HepG2 (cell line): ENCODE measurements around the gene GPR152. TPM values are rescaled to one million over a fixed set of nuclear protein-coding genes. Genes with fewer than 3 reads are reported as not detected.

Experiments
- ATAC-seq: fragments of 200-7000 bp; cut with Tn5 transposase; 3 replicates; pipeline ENCODE4 v1.9.1; 2020; ENCODE audit warnings: mild to moderate bottlenecking, moderate library complexity
- BruUV-seq: library from RNA; stranded (reverse); fragments of 400-500 nt; replicated peaks from 2 replicates; lab custom pipeline; 2021; lab: Mats Ljungman, UMichigan
- CTCF ChIA-PET: fragments of 300-600 bp; formaldehyde crosslinking; extraction: SDS; loops from one replicate; lab custom pipeline; 2021; ENCODE audit warnings: low total read pairs, inconsistent platforms, low intra/inter-chr PET ratio; lab: Yijun Ruan, JAX
- POLR2A ChIA-PET: fragments of 350-600 bp; sonication (Branson Sonifier 250); formaldehyde crosslinking; loops from one replicate; lab custom pipeline; 2020; ENCODE audit warnings: antibody characterized with exemption, inconsistent platforms; lab: Yijun Ruan, JAX
- DNase-seq: peaks from one replicate; pipeline ENCODE4 v3.0.0-alpha.2; 2015; ENCODE audit warnings: low spot score
- FAIRE-seq: peaks from 3 replicates; lab custom pipeline; 2011; peaks lifted over from hg19 to GRCh38; lab: Jason Lieb, UNC
- H2AFZ ChIP-seq: one replicate; pipeline ENCODE4 v1.6.1; 2011; ENCODE audit warnings: low read length, inconsistent platforms
- H3K27ac ChIP-seq: fragments of 300-600 bp; 3 replicates; pipeline ENCODE4 v1.8.0; 2011; ENCODE audit warnings: mixed run types, mild to moderate bottlenecking, mixed read lengths, low read length, inconsistent platforms; ENCODE audit not compliant: insufficient read depth; ENCODE audit errors: extremely low read length
- H3K27me3 ChIP-seq, 2 experiments: fragments of 200-600 bp in 1 of 2; 2 replicates in 1 of 2; 3 replicates in 1 of 2; pipeline versions ENCODE4 v1.6.0 to v1.8.0; 2011; ENCODE audit warnings: low read length in 2 of 2, mild to moderate bottlenecking in 2 of 2, moderate library complexity in 2 of 2, inconsistent platforms in 1 of 2; ENCODE audit not compliant: insufficient read depth in 2 of 2, control insufficient read depth in 1 of 2
- H3K36me3 ChIP-seq, 2 experiments: fragments of 200-600 bp in 1 of 2; replicated peaks in 1 of 2; 2 replicates in 1 of 2; 3 replicates in 1 of 2; pipeline versions ENCODE4 v1.5.1 to v1.8.0; 2011; ENCODE audit warnings: low read length in 2 of 2, inconsistent platforms in 1 of 2; ENCODE audit not compliant: insufficient read depth in 2 of 2, control insufficient read depth in 1 of 2
- H3K4me1 ChIP-seq: 2 replicates; pipeline ENCODE4 v1.5.1; 2012; ENCODE audit warnings: low read length, inconsistent platforms; ENCODE audit not compliant: insufficient read depth
- H3K4me2 ChIP-seq: 2 replicates; pipeline ENCODE4 v1.6.0; 2011; ENCODE audit warnings: low read depth, low read length, inconsistent platforms
- H3K4me3 ChIP-seq, 3 experiments: fragments of 200-600 bp in 1 of 3; sonication (generic), shearing (Covaris generic) in 1 of 3; replicated peaks in 1 of 3; 2 replicates each; pipeline ENCODE4 v1.5.1; 2011 to 2016; ENCODE audit warnings: low read length in 3 of 3, inconsistent platforms in 2 of 3, low read depth in 2 of 3, mild to moderate bottlenecking in 2 of 3, control low read depth in 1 of 3, mixed read lengths in 1 of 3; ENCODE audit not compliant: insufficient read depth in 1 of 3
- H3K79me2 ChIP-seq: one replicate; pipeline ENCODE4 v1.6.1; 2011; ENCODE audit warnings: low read length, inconsistent platforms; ENCODE audit not compliant: insufficient read depth
- H3K9ac ChIP-seq: 2 replicates; pipeline ENCODE4 v1.6.0; 2011; ENCODE audit warnings: mild to moderate bottlenecking, low read depth, low read length, inconsistent platforms; ENCODE audit not compliant: insufficient read depth
- H3K9me3 ChIP-seq: 2 replicates; pipeline ENCODE4 v1.5.1; 2012; ENCODE audit warnings: mild to moderate bottlenecking, low read length
- H4K20me1 ChIP-seq: 2 replicates; pipeline ENCODE4 v1.6.0; 2011; ENCODE audit warnings: inconsistent platforms, mild to moderate bottlenecking, low read length, moderate library complexity; ENCODE audit not compliant: insufficient read depth
- AKAP8 ChIP-seq: sonication (generic); formaldehyde crosslinking; IDR thresholded peaks from 2 replicates; pipeline ENCODE4 v1.5.1; 2020; ENCODE audit warnings: mild to moderate bottlenecking, missing genetic modification reagents
- HOXA3 ChIP-seq: sonication (generic); formaldehyde crosslinking; IDR thresholded peaks from 2 replicates; pipeline ENCODE4 v1.5.0; 2020; ENCODE audit warnings: missing genetic modification reagents
- KDM3A ChIP-seq: IDR thresholded peaks from 2 replicates; pipeline ENCODE4 v1.6.1; 2018; ENCODE audit warnings: low read depth, missing compliant biosample characterization
- NFKBIZ ChIP-seq: IDR thresholded peaks from 2 replicates; pipeline ENCODE4 v1.6.1; 2018; ENCODE audit warnings: missing genetic modification reagents, missing compliant biosample characterization
- POLR2A ChIP-seq, 2 experiments: IDR thresholded peaks; 2 replicates each; pipeline ENCODE4 v1.6.1; 2011; ENCODE audit warnings: low read depth in 2 of 2, low read length in 2 of 2, mild to moderate bottlenecking in 1 of 2, moderate library complexity in 1 of 2; ENCODE audit not compliant: insufficient read depth in 1 of 2
- RXRA ChIP-seq: sonication (generic); formaldehyde crosslinking; IDR thresholded peaks from 2 replicates; pipeline ENCODE4 v1.5.1; 2020; ENCODE audit warnings: missing genetic modification reagents
- SRF ChIP-seq: IDR thresholded peaks from 2 replicates; pipeline ENCODE4 v1.6.1; 2011; ENCODE audit warnings: mild to moderate bottlenecking, low read depth, low read length, moderate library complexity
- ZNF292 ChIP-seq: sonication (generic); formaldehyde crosslinking; IDR thresholded peaks from 2 replicates; pipeline ENCODE4 v1.8.1; 2022; ENCODE audit warnings: mild to moderate bottlenecking, low read depth, missing genetic modification reagents, borderline replicate concordance
- ZNF329 ChIP-seq: sonication (generic); formaldehyde crosslinking; IDR thresholded peaks from 2 replicates; pipeline ENCODE4 v1.9.0; 2021; ENCODE audit warnings: low read depth, mild to moderate bottlenecking, missing genetic modification reagents
- ZNF567 ChIP-seq: sonication (generic); formaldehyde crosslinking; IDR thresholded peaks from 2 replicates; pipeline ENCODE4 v1.8.1; 2023; ENCODE audit warnings: mild to moderate bottlenecking, missing genetic modification reagents, borderline replicate concordance
- ZNF841 ChIP-seq: sonication (generic); formaldehyde crosslinking; IDR thresholded peaks from 2 replicates; pipeline ENCODE4 v1.8.1; 2023; ENCODE audit warnings: missing genetic modification reagents, borderline replicate concordance
- WGBS: methylation state at CpG from one replicate; pipeline ENCODE4 v1.1.6; 2017; ENCODE audit warnings: low lambda C conversion rate; 5-methylcytosine and 5-hydroxymethylcytosine counted together
- in situ Hi-C: cut with HindIII; loops from 2 replicates; pipeline ENCODE4 v1.10.0; 2017; ENCODE audit warnings: low pct_unique_long_range_greater_than_20kb; ENCODE audit not compliant: extremely low pct_ligation_motif_present
- intact Hi-C: fragments of 100-400 bp; cut with micrococcal nuclease; formaldehyde crosslinking; loops from one replicate; pipeline ENCODE4 v1.10.0; 2022; ENCODE audit not compliant: unreplicated experiment
- polyA plus RNA-seq, 8 experiments: library from polyadenylated mRNA; depleted of rRNA in 3 of 8; stranded (reverse) in 7 of 8; unstranded in 1 of 8; fragments of >200 nt; fragmentation: Illumina TruSeq in 4 of 8; extraction: Trizol in 4 of 8; gene quantifications; 2 replicates each; pipeline versions ENCODE4 v1.2.1 to v1.2.3, GENCODE V29; 2011 to 2016; ENCODE audit warnings: low read depth in 4 of 8, missing spikeins in 1 of 8, mixed read lengths in 1 of 8; ENCODE audit not compliant: insufficient read depth in 1 of 8
- total RNA-seq, 5 experiments: library from RNA; depleted of rRNA; stranded (reverse); fragments of >200 nt; fragmentation: Illumina TruSeq; extraction: Trizol; gene quantifications; 2 replicates each; pipeline ENCODE4 v1.2.3, GENCODE V29; 2016; ENCODE audit warnings: low read depth in 1 of 5
- TF ChIP-seq, protein P1 (sequence below): sonication (generic); formaldehyde crosslinking; IDR thresholded peaks from 2 replicates; pipeline ENCODE4 v1.4.0; 2020; ENCODE audit warnings: missing genetic modification reagents
- TF ChIP-seq, protein P2 (sequence below): sonication (generic); formaldehyde crosslinking; IDR thresholded peaks from 2 replicates; pipeline ENCODE4 v1.8.0; 2023; ENCODE audit warnings: mild to moderate bottlenecking, missing genetic modification reagents
- TF ChIP-seq, protein P3 (sequence below): sonication (generic); formaldehyde crosslinking; IDR thresholded peaks from 2 replicates; pipeline ENCODE4 v1.4.0; 2020; ENCODE audit warnings: mild to moderate bottlenecking, missing genetic modification reagents
- TF ChIP-seq, protein P4 (sequence below): sonication (generic); formaldehyde crosslinking; IDR thresholded peaks from 2 replicates; pipeline ENCODE4 v1.5.0; 2020; ENCODE audit warnings: missing genetic modification reagents

The GPR152 gene
- total and polyA plus RNA-seq, 2 of the 13 experiments (the other 11 are each of a cell fraction or from before 2014, with no cell fraction given): not detected

DNA sequence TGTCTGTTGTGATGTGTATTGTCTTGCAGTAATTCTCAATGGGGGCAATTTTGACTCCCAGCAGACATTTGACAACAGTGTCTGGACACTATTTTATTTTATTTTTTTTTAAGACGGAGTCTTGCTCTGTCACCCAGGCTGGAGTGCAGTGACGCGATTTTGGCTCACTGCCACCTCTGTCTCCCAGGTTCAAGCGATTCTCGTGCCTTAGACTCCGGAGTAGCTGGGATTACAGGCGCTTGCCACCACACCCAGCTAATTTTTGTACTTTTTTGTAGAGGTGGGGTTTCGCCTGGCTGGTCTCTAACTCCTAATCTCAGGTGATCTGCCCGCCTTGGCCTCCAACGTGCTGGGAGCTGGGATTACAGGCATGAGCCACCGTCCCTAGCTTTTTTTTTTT is 22.8 kb downstream of the GPR152 start:
- Histone ChIP-seq H3K4me1 (peaks cover 26% of the 10 kb centered on the region), H3K79me2 (peaks cover 13% of the 10 kb centered on the region), H3K9me3 (no peaks in the 10 kb centered on the region), H3K27ac (peak overlapping the region; percentile 71), H3K4me3 (peak overlapping the region in 2 of 3 experiments; percentile 84 to 98; a peak in 1 of 6 replicates), H3K36me3 (peaks cover 15 to 27% of the 10 kb centered on the region in 2 experiments; a peak in 4 of 5 replicates), H3K9ac (peak overlapping the region; percentile 97; the same call in 1 of the 2 replicates), H3K4me2 (peak overlapping the region; percentile 90), H2AFZ (no peak overlapping the region), H3K27me3 (no peaks in the 10 kb centered on the region; a peak in 1 of 5 replicates), H4K20me1 (no peaks in the 10 kb centered on the region)
- FAIRE-seq (no peak), ATAC-seq (no peak), DNase-seq (no peak)
- POLR2A ChIA-PET: no interaction called here
- no TSS peak for BruUV-seq
- CTCF ChIA-PET: no interaction called here
- TF ChIP-seq ZNF567 (CRISPR knock-in tag) (no peak), ZNF292 (no peak), ZNF841 (CRISPR knock-in tag) (no peak), HOXA3 (CRISPR knock-in tag) (no peak), SRF (no peak), AKAP8 (CRISPR knock-in tag) (no peak), NFKBIZ (no peak), ZNF329 (CRISPR knock-in tag) (no peak), POLR2A (IDR thresholded peaks at IDR 0.05; ENCODE audit: insufficient read depth in 1 of 2, low read depth in 2 of 2, low read length in 2 of 2) (no peak), KDM3A (CRISPR knock-in tag) (no peak), RXRA (CRISPR knock-in tag) (no peak)
- TF ChIP-seq, protein P1, sequence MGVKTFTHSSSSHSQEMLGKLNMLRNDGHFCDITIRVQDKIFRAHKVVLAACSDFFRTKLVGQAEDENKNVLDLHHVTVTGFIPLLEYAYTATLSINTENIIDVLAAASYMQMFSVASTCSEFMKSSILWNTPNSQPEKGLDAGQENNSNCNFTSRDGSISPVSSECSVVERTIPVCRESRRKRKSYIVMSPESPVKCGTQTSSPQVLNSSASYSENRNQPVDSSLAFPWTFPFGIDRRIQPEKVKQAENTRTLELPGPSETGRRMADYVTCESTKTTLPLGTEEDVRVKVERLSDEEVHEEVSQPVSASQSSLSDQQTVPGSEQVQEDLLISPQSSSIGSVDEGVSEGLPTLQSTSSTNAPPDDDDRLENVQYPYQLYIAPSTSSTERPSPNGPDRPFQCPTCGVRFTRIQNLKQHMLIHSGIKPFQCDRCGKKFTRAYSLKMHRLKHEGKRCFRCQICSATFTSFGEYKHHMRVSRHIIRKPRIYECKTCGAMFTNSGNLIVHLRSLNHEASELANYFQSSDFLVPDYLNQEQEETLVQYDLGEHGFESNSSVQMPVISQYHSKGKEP (CRISPR knock-in tag): no peak
- TF ChIP-seq, protein P2, sequence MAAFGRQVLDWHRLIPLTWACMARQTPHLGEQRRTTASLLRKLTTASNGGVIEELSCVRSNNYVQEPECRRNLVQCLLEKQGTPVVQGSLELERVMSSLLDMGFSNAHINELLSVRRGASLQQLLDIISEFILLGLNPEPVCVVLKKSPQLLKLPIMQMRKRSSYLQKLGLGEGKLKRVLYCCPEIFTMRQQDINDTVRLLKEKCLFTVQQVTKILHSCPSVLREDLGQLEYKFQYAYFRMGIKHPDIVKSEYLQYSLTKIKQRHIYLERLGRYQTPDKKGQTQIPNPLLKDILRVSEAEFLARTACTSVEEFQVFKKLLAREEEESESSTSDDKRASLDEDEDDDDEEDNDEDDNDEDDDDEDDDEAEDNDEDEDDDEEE (CRISPR knock-in tag): no peak
- TF ChIP-seq, protein P3, sequence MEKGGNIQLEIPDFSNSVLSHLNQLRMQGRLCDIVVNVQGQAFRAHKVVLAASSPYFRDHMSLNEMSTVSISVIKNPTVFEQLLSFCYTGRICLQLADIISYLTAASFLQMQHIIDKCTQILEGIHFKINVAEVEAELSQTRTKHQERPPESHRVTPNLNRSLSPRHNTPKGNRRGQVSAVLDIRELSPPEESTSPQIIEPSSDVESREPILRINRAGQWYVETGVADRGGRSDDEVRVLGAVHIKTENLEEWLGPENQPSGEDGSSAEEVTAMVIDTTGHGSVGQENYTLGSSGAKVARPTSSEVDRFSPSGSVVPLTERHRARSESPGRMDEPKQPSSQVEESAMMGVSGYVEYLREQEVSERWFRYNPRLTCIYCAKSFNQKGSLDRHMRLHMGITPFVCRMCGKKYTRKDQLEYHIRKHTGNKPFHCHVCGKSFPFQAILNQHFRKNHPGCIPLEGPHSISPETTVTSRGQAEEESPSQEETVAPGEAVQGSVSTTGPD: no peak
- TF ChIP-seq, protein P4, sequence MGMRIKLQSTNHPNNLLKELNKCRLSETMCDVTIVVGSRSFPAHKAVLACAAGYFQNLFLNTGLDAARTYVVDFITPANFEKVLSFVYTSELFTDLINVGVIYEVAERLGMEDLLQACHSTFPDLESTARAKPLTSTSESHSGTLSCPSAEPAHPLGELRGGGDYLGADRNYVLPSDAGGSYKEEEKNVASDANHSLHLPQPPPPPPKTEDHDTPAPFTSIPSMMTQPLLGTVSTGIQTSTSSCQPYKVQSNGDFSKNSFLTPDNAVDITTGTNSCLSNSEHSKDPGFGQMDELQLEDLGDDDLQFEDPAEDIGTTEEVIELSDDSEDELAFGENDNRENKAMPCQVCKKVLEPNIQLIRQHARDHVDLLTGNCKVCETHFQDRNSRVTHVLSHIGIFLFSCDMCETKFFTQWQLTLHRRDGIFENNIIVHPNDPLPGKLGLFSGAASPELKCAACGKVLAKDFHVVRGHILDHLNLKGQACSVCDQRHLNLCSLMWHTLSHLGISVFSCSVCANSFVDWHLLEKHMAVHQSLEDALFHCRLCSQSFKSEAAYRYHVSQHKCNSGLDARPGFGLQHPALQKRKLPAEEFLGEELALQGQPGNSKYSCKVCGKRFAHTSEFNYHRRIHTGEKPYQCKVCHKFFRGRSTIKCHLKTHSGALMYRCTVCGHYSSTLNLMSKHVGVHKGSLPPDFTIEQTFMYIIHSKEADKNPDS: no peak
- 97% methylated on average over 11 of the region's 11 CpGs for WGBS
- in situ Hi-C loops: loop anchor here (5.0 kb wide), 1 partner anchor 33 kb away; no protein-coding TSS in a partner anchor
- intact Hi-C loops: loop anchor here (2.0 kb wide), 1 partner anchor 13 kb away; the partner anchor contains the start of gene CORO1B
